SK-N-MC (cell line): ENCODE measurements around the gene KCTD18.

Experiments used
- DNase-seq: peaks from one replicate; pipeline ENCODE4 v3.0.0-alpha.2; 2011; ENCODE audit warnings: low read depth, low spot score
- H3K27ac ChIP-seq: fragments of 200-600 bp; sonication (generic); 2 replicates; pipeline ENCODE4 v1.5.1; 2016; ENCODE audit warnings: mixed run types
- H3K36me3 ChIP-seq: fragments of 200-600 bp; sonication (generic); 2 replicates; pipeline ENCODE4 v1.6.1; 2017; ENCODE audit warnings: antibody characterized with exemption, low read length, mixed read lengths; ENCODE audit not compliant: insufficient read depth
- H3K4me3 ChIP-seq: fragments of 200-600 bp; sonication (generic); 2 replicates; pipeline ENCODE4 v1.5.1; 2016
- H3K9ac ChIP-seq: fragments of 200-600 bp; sonication (generic); 2 replicates; pipeline ENCODE4 v1.8.0; 2017; ENCODE audit warnings: mixed run types, mixed read lengths; ENCODE audit not compliant: insufficient read length
- H3K9me3 ChIP-seq: fragments of 200-600 bp; sonication (generic); 2 replicates; pipeline ENCODE4 v1.6.1; 2017; ENCODE audit warnings: low read depth, mild to moderate bottlenecking, antibody characterized with exemption, low read length, moderate library complexity, mixed read lengths
- EZH2 ChIP-seq: fragments of 200-600 bp; sonication (generic); IDR thresholded peaks from one replicate; pipeline ENCODE4 v1.6.1; 2017; ENCODE audit warnings: antibody characterized with exemption
- FOXP2 ChIP-seq: optimal IDR thresholded peaks from 2 replicates; pipeline ENCODE3; 2011; ENCODE audit warnings: mild to moderate bottlenecking, moderate library complexity; ENCODE audit not compliant: insufficient read depth; ENCODE audit errors: extremely low read length, control extremely low read depth
- POLR2AphosphoS5 ChIP-seq: IDR thresholded peaks from 2 replicates; pipeline ENCODE4 v1.6.1; 2012; ENCODE audit warnings: mild to moderate bottlenecking, low read depth, low read length, borderline replicate concordance

KCTD18 gene

GRCh38 chr2:200447139-200447855 lies 62.6 kb downstream of the KCTD18 start:
- no peak for DNase-seq
- TF ChIP-seq EZH2 (no peak), POLR2AphosphoS5 (no peak), FOXP2 (no peak)
- Histone ChIP-seq H3K27ac (no peak overlapping the region), H3K36me3 (no peaks in the 10 kb centered on the region), H3K9ac (no peak overlapping the region), H3K4me3 (no peak overlapping the region), H3K9me3 (no peaks in the 10 kb centered on the region)

DNA sequence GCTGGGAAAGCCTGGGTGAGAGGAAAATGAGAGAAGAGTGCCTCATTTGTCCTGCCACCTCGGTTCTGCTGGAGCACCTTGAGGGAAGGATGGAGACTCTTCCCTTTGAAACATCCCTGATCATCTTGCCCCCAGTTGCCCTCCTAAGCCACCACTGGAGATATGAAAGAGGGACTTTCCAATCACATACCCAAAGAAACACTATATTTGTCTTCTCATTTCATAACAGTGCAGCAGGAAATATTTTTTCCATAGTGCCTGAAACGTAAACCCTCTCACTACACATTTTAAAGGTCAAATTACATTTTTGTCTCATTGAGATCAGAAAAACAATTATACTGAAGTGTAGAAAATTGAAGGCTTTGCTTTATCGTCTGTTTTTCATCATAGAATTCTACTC lies 63.3 kb downstream of the KCTD18 start:
- H3K9me3 ChIP-seq, result no peaks in the 10 kb centered on the region
- H3K4me3 ChIP-seq, result no peak overlapping the region
- no peaks in the 10 kb centered on the region for H3K36me3 ChIP-seq
- no peak overlapping the region for H3K27ac ChIP-seq
- no peak overlapping the region for H3K9ac ChIP-seq
- DNase-seq, result no peak
- no peak for TF ChIP-seq POLR2AphosphoS5
- no peak for TF ChIP-seq FOXP2
- TF ChIP-seq EZH2, result no peak

- Histone ChIP-seq H3K36me3 (peaks cover 4% of the 10 kb centered on the region; the same call in 1 of the 2 replicates), H3K27ac (no peak overlapping the region), H3K4me3 (no peak overlapping the region), H3K9ac (no peak overlapping the region), H3K9me3 (no peaks in the 10 kb centered on the region)
- TF ChIP-seq EZH2, result no peak
- TF ChIP-seq FOXP2, result no peak
- no peak for TF ChIP-seq POLR2AphosphoS5
- no peak for DNase-seq
Measured at GRCh38 chr2:200445284-200445683, 64.6 kb downstream of the KCTD18 start.

DNA sequence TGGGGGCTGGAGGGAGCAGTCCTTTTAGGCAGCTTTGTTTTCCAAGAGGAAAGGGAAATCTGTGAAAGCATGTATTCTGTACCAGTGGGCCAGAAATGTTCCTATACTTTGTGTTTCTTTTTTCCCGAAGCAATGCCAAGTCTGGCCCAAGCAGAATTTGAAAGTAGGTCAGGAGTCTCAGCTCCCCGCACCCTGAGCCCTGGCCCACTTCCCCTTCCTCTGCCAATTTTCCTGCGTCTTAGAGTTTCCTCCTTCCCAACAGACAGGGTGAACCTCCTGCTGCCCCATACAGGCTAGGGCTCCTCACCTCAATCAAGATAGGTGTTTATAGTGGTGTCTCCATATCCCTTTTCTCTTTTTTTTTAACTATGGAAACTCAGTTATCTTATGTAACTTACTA lies 65.3 kb downstream of the KCTD18 start:
- H3K9ac ChIP-seq, result no peak overlapping the region
- peaks cover 4% of the 10 kb centered on the region; the same call in 1 of the 2 replicates for H3K36me3 ChIP-seq
- no peak for DNase-seq
- no peak overlapping the region for H3K27ac ChIP-seq
- H3K4me3 ChIP-seq, result no peak overlapping the region
- no peaks in the 10 kb centered on the region for H3K9me3 ChIP-seq
- no peak for TF ChIP-seq POLR2AphosphoS5
- TF ChIP-seq EZH2, result no peak
- no peak for TF ChIP-seq FOXP2

- TF ChIP-seq FOXP2 (no peak), POLR2AphosphoS5 (no peak), EZH2 (no peak)
- Histone ChIP-seq H3K9ac (no peak overlapping the region), H3K9me3 (no peaks in the 10 kb centered on the region), H3K27ac (no peak overlapping the region), H3K36me3 (peaks cover 4% of the 10 kb centered on the region; the same call in 1 of the 2 replicates), H3K4me3 (no peak overlapping the region)
- no peak for DNase-seq
Measured at GRCh38 chr2:200443916-200444315, 66.0 kb downstream of the KCTD18 start.

DNA sequence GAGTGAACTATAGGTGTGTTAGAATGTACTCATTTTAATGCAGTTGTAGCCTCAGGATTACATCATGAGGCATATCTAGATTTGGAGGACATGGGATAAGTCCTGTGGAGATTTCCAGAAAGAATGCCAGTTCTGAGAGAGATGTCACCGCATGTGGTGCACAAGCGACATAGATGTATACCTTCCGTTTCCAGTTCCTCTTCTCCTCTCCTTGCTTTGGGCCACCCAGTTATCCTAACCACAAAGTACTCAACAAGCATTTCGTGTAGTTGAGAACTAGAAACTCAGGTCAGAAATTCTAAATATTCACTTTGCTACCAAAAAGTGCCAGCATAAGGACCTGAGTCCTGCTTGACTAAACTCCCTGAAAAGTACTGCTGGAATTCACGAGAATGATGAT lies 66.5 kb downstream of the KCTD18 start:
- no peak for DNase-seq

GRCh38 chr2:200442471-200442870 lies 67.4 kb downstream of the KCTD18 start:
- TF ChIP-seq EZH2, result no peak
- TF ChIP-seq POLR2AphosphoS5, result no peak
- no peak for TF ChIP-seq FOXP2
- DNase-seq, result no peak
- H3K9ac ChIP-seq, result no peak overlapping the region
- no peaks in the 10 kb centered on the region for H3K9me3 ChIP-seq
- no peak overlapping the region for H3K27ac ChIP-seq
- H3K36me3 ChIP-seq, result peaks cover 4% of the 10 kb centered on the region; the same call in 1 of the 2 replicates
- H3K4me3 ChIP-seq, result no peak overlapping the region

More for the DNA sequence above, 66.5 kb downstream of the KCTD18 start:
- H3K4me3 ChIP-seq, result no peak overlapping the region
- H3K27ac ChIP-seq, result no peak overlapping the region
- TF ChIP-seq FOXP2 (no peak), EZH2 (no peak), POLR2AphosphoS5 (no peak)
- H3K36me3 ChIP-seq, result peaks cover 4% of the 10 kb centered on the region; the same call in 1 of the 2 replicates
- no peaks in the 10 kb centered on the region for H3K9me3 ChIP-seq
- no peak overlapping the region for H3K9ac ChIP-seq

DNA sequence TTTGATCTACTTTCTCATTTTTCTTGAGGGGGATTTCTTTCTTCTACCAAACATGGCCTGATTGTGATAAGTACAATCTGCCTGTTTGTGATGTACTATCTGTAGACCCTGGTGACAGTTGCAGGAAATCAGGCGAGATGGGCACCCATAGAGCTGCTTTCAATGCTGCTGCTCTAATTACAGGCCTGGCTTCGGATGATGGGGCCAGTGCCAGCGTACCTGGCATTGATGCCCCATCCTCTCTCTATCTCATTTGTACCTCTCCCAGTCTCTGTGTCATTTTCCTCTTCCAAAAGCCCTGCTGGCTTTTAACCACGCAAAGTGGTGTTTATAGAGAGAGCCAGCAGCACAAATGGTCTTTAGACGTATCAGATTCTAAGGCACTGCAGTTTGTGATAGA lies 69.9 kb downstream of the KCTD18 start:
- no peak overlapping the region for H3K9ac ChIP-seq
- no peak overlapping the region for H3K27ac ChIP-seq
- H3K9me3 ChIP-seq, result no peaks in the 10 kb centered on the region
- DNase-seq, result no peak
- no peak overlapping the region for H3K4me3 ChIP-seq
- TF ChIP-seq POLR2AphosphoS5, result no peak
- no peak for TF ChIP-seq EZH2
- no peak for TF ChIP-seq FOXP2
- peaks cover 10% of the 10 kb centered on the region; the same call in 1 of the 2 replicates for H3K36me3 ChIP-seq
